ENCODE results near the gene EBLN2. TPM values are rescaled to one million over a fixed set of nuclear protein-coding genes. Genes with fewer than 3 reads are reported as not detected.

EBLN2 gene
- total RNA-seq, 1 donor from 2014 or later: 4.6 TPM

- no peak for TF ChIP-seq CTCF (IDR thresholded peaks at IDR 0.05)
- Mint-ChIP-seq H3K27me3 (ENCODE audit: unreplicated experiment) (no peaks in the 10 kb centered on the region), H3K27ac (ENCODE audit: unreplicated experiment) (peak overlapping the region; percentile 42), H3K9me3 (ENCODE audit: unreplicated experiment) (no peaks in the 10 kb centered on the region), H3K36me3 (ENCODE audit: unreplicated experiment) (peaks cover 7% of the 10 kb centered on the region), H3K4me1 (ENCODE audit: unreplicated experiment) (peaks cover 60% of the 10 kb centered on the region), H3K4me3 (ENCODE audit: unreplicated experiment) (no peak overlapping the region)
- DNase-seq (ENCODE audit: extremely low spot score, unreplicated experiment): no peak
Measured at GRCh38 chr3:73026111-73026759, 35.2 kb upstream of the EBLN2 start.

GRCh38 chr3:73026760-73027113 is 34.7 kb upstream of the EBLN2 start:
- Mint-ChIP-seq H3K9me3 (ENCODE audit: unreplicated experiment) (no peaks in the 10 kb centered on the region), H3K36me3 (ENCODE audit: unreplicated experiment) (peaks cover 7% of the 10 kb centered on the region), H3K4me3 (ENCODE audit: unreplicated experiment) (no peak overlapping the region), H3K4me1 (ENCODE audit: unreplicated experiment) (peaks cover 58% of the 10 kb centered on the region), H3K27ac (ENCODE audit: unreplicated experiment) (peak overlapping the region; percentile 42), H3K27me3 (ENCODE audit: unreplicated experiment) (no peaks in the 10 kb centered on the region)
- TF ChIP-seq CTCF (IDR thresholded peaks at IDR 0.05): no peak
- DNase-seq (ENCODE audit: extremely low spot score, unreplicated experiment): no peak

- peaks cover 56% of the 10 kb centered on the region for H3K4me1 Mint-ChIP-seq (ENCODE audit: unreplicated experiment)
- H3K9me3 Mint-ChIP-seq (ENCODE audit: unreplicated experiment): no peaks in the 10 kb centered on the region
- H3K36me3 Mint-ChIP-seq (ENCODE audit: unreplicated experiment): peaks cover 3% of the 10 kb centered on the region
- TF ChIP-seq CTCF (IDR thresholded peaks at IDR 0.05): no peak
- no peak for DNase-seq (ENCODE audit: extremely low spot score, unreplicated experiment)
- peak overlapping the region; percentile 57 for H3K27ac Mint-ChIP-seq (ENCODE audit: unreplicated experiment)
- no peaks in the 10 kb centered on the region for H3K27me3 Mint-ChIP-seq (ENCODE audit: unreplicated experiment)
- H3K4me3 Mint-ChIP-seq (ENCODE audit: unreplicated experiment): no peak overlapping the region
Measured at GRCh38 chr3:73028803-73029202, 32.7 kb upstream of the EBLN2 start.

GRCh38 chr3:73029321-73029796 is 32.1 kb upstream of the EBLN2 start:
- Mint-ChIP-seq H3K4me1 (ENCODE audit: unreplicated experiment) (peaks cover 57% of the 10 kb centered on the region), H3K27me3 (ENCODE audit: unreplicated experiment) (no peaks in the 10 kb centered on the region), H3K27ac (ENCODE audit: unreplicated experiment) (peak overlapping the region; percentile 57), H3K36me3 (ENCODE audit: unreplicated experiment) (peaks cover 3% of the 10 kb centered on the region), H3K4me3 (ENCODE audit: unreplicated experiment) (no peak overlapping the region), H3K9me3 (ENCODE audit: unreplicated experiment) (no peaks in the 10 kb centered on the region)
- TF ChIP-seq CTCF (IDR thresholded peaks at IDR 0.05): no peak
- DNase-seq (ENCODE audit: extremely low spot score, unreplicated experiment): no peak

- Mint-ChIP-seq H3K27me3 (ENCODE audit: unreplicated experiment) (no peaks in the 10 kb centered on the region), H3K4me1 (ENCODE audit: unreplicated experiment) (peaks cover 59% of the 10 kb centered on the region), H3K36me3 (ENCODE audit: unreplicated experiment) (peaks cover 7% of the 10 kb centered on the region), H3K27ac (ENCODE audit: unreplicated experiment) (peak overlapping the region; percentile 57), H3K4me3 (ENCODE audit: unreplicated experiment) (no peak overlapping the region), H3K9me3 (ENCODE audit: unreplicated experiment) (no peaks in the 10 kb centered on the region)
- TF ChIP-seq CTCF (IDR thresholded peaks at IDR 0.05): no peak
- no peak for DNase-seq (ENCODE audit: extremely low spot score, unreplicated experiment)
Measured at GRCh38 chr3:73030073-73030597, 31.3 kb upstream of the EBLN2 start.

Measured in osteocyte (in vitro differentiated cells).